HG02970 (cell line): ENCODE measurements around the gene KIF6.
"Not testable (repeated sequence)": the region's sequence is repeated elsewhere in the genome, so short reads cannot be mapped to it uniquely, and the experiment has no call there.

ENCODE experiments used
- ATAC-seq: cut with Tn5 transposase; IDR thresholded peaks from one replicate; pipeline ENCODE4 v1.9.1; 2021; ENCODE audit warnings: mild to moderate bottlenecking, moderate library complexity, moderate number of reproducible peaks; ENCODE audit not compliant: unreplicated experiment, low FRiP score

Gene KIF6

GRCh38 chr6:39714802-39715201 lies 10.4 kb downstream of the KIF6 start:
- no peak for ATAC-seq

DNA sequence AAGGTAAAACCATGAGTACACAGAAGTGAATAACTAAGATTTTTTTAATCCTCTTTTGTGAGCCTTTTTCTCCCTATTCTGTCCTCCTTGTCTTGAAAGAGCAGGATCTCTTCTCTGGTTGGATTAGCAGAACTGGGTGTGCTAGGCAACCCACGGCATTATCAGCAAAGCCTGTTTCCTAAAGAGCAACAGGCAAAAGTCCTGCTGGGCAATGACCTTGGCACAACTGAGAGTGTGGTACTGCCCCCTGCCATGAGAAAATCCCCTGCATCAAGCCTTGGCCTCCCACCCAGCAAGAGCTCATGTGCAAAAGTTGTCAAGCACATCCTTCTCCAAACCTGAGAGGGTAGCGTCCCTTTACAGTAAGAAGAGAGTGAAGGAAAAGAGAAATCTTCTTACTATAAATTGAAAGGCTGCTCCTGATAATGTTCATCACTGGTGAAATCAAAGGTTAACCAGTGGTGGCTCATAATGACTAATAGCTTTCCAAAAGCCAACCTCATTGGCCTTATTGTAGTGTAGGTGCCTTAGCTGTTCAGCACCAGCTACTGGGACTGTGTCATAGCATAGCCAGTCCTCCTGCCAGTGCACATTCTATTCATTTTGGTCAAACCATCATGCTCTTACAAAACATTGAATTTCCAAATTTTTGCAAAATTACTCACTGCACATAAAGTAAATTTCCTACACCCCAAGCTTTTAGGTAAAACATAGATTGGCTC lies 17.1 kb downstream of the KIF6 start:
- ATAC-seq, result no peak

DNA sequence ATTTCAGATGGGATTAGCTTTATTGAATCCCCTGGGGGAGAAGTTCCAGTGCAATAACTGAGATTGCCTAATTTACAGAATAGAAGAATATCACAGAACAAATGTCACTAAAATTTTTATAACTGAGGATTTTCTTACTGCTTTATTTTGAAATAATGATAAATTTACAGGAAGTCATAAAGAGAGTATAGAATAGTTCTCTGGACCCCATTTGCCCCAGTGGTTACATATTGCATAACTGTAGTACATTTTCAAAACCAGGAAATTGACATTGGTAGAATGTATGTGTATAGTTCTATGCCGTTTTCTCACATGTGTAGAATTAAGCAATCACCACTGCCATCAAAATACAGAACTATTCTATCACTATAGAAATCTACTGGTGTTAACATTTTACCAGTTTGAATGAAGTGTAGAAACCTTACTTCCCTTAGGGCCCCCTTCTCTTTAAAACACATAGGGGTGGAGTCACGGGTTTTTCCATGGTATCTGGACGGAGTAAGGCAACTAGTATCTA lies 18.3 kb downstream of the KIF6 start:
- ATAC-seq, result no peak

DNA sequence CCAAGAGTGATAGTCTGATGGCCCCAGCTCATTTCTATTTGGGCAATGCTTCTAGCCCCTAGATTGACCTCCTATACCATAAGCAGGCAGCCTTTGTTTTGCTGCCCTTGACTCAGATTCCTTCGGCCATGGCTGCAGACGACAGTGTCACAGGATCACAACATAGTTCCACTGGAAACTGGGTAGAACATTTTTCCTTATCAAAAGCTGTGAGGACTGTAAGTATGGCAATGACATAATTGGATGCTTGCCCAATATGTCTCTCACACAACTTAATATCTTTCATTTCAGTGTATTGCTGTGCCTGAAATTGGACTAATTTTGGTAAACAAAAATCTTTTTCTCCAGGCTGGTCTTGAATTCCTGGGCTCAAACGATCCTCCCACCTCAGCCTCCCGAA lies 22.9 kb downstream of the KIF6 start:
- no peak for ATAC-seq

- ATAC-seq, result no peak
Observed at GRCh38 chr6:39700362-39700761, 24.8 kb downstream of the KIF6 start.

DNA sequence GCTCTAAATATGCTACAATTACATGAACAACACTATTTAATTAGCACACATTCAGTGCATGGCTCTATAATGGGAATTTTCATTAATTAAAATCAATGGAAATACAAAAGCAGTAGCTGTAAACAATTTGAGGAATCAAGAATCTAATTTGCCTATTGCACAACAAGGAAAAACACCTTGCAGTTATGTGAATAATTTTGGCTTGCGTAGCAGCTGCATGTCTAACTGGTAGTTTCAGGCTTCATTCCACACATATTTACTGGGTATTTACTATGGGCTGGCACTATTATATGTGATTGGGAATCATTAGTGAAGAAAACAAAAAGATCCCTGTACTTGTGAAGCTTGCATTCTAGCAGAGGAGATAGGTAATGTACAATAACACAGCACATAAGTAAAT lies 26.4 kb downstream of the KIF6 start:
- no peak for ATAC-seq

DNA sequence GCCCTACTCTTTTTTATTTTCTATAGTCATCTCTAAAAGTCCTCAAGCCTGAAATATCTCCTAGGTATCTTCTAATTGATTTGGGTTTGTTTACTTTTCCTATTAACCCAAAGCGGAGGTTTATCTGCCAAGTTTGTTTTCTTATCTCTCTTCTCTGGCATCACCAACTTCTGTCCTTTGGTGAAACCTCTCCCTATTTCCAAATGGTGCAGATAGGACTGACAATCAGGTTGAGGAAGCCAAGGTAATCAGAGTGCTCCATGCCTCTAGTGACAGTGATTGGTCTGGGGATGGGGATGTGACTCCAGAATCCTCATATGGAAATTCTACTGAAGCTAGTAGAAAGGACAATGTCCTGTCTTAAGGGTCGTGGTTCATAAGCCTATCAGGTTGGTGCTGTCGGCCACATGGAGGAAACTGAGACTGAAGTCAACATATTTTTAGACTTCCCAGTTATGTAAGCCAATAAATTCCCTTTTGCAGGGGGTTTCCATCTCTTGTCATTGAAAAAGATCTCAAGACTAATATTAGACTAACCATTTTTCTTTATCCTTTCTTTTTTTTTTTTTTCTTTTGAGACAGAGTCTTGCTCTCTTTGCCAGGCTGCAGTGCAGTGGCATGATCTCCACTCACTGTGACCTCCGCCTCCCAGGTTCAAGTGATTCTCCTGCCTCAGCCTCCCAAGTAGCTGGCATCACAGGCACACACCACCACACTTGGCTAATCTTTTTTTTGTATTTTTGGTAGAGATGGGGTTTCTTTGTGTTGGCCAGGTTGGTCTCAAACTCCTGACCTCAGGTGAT lies 28.0 kb downstream of the KIF6 start:
- ATAC-seq, result no peak

DNA sequence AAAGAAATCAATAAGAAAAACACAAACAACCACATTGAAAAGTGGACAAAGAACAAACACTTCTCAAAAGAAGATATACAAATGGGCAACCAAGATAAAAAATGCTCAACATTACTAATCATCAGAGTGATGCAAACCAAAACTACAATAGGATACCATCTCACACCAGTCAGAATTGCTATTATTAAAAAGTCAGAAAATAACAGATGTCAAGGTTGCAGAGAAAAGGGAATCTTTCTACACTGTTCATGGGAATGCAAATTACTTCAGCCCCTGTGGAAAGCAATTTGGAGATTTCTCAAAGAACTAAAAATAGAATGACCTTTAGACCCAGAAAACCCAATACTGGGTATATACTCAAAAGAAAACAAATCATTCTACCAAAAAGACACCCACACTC lies 29.8 kb downstream of the KIF6 start:
- ATAC-seq, result no peak

DNA sequence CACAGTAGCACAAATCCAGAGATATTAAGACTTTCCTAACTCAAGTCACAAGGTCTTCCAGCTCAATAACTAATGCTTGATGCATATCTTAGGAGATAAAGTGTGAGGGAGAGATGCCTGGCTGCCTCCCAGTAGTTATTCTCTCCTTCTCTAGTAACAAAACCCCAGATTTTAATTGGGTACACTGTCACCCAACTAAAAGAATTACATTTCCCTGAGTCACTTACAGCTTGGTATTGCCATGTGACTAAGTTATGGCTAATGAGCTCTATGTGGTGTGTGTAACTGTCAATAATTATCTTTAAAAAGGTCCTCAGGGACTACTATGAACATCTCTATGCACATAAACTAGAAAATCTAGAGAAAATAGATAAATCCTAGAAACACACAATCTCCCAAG lies 32.0 kb downstream of the KIF6 start:
- ATAC-seq, result no peak

- no peak for ATAC-seq
Observed at GRCh38 chr6:39688494-39688893, 36.7 kb downstream of the KIF6 start.

DNA sequence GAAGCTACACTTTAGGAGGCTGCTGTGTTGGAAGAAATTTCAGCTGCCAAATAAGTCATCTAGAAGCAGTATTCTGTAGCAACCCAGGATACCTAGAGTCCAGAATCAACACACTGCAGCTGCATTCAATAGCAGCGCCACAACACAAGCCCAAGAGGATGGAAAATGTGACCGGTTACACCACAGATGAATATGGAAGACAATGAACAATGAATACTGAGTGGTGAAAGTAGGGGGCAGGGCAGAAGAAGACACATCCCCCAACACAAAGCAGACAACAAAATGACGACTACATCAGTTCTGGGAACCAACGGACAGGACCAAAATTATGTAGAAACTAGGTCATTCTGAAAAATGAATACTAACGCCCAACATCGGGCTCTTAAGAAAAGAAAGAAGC lies 38.2 kb downstream of the KIF6 start:
- ATAC-seq, result no peak

DNA sequence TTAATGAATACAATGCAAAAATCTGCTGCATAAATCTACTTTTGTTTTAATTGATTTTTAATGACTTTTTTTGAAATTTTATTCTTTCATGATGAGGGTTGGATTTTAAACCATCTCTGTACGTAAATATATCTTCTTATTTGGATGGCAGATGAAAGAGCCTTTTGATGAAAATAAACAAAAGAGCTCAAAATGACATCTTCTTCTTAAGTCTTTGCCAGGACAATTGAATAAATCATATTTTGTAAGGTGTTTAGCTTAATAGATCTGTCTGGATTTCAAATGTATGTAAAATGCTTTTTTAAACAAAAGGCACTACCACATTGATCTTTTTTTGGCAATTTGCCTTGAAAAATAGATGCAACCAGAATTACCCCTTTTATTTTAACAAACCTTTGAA lies 39.3 kb downstream of the KIF6 start:
- ATAC-seq, result no peak

GRCh38 chr6:39685489-39685826 lies 39.8 kb downstream of the KIF6 start:
- ATAC-seq, result no peak

- ATAC-seq, result no peak
Observed at GRCh38 chr6:39684790-39685488, 40.3 kb downstream of the KIF6 start.

GRCh38 chr6:39681674-39682121 lies 43.5 kb downstream of the KIF6 start:
- ATAC-seq, result no peak

DNA sequence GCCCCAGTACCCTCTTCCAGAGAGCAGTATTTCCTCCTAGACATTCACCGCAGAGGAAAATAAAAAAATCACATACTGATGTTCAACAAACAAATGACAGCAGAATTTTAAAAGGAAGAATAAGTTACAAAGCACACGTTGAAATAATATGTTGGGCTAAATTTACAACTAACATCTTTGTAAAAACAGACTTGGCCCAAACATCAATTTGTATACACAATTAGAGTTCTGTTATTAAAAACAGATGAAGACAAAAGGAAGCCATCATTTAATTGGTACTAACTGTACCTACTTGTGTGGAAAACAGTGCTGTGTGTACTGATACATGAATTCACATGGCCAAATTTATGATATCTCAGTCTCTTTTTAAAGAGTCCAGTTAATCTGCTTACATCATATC lies 46.3 kb downstream of the KIF6 start:
- no peak for ATAC-seq

DNA sequence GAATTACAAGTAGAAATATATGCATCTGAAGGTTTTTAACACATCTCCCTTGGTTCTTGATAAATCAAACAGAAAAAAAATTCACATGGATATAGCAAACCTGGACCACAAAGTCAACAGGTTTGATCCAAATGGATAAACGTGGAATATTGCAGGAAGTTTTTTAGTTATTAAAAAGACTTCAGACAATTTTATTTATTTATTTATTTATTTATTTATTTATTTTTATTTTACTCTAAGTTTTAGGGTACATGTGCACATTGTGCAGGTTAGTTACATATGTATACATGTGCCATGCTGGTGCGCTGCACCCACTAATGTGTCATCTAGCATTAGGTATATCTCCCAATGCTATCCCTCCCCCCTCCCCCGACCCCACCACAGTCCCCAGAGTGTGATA lies 47.9 kb downstream of the KIF6 start:
- ATAC-seq, result not testable (repeated sequence)

GRCh38 chr6:39670519-39670918 lies 54.7 kb downstream of the KIF6 start:
- ATAC-seq, result no peak

DNA sequence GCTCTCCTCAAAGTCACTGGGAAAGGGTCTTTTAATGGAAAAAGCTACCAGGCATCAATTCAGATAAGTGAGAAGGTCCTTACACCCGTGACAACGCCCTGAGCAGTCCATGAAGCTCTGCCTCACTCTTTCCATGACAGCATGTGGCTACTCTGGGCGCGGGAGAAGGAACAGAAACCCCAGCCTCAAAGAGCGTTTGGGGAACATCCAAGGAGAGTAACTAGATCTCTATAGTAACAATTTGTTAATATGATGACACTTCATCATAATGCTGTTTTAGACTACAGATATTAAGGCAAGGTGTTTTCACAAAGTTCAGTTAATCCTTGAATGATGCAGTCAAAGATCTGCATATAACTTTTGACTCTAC lies 55.2 kb downstream of the KIF6 start:
- ATAC-seq, result no peak

- no peak for ATAC-seq
Observed at GRCh38 chr6:39669207-39669972, 55.8 kb downstream of the KIF6 start.
